ENCODE measurements around the gene ATP1B3.

DNA sequence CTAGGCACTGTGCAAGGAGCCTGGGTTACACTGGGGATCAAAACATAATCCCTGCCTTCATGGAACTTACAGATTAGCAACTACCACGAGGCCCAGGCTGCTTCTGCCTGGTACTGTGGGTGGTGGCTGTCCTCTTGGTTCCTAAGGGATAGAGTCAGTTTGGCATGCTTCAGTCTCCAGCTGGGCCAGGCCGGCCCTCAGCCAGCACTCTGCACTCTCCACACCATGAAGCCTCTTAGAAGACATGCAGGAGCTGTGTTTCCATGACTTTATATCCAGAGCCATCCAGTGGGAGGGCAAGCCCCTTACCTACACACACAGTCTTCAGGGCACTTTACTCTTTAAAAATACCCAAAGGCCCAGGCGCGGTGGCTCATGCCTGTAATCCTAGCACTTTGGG is 54.4 kb downstream of the ATP1B3 start:
- TF ChIP-seq EZH2 (IDR thresholded peaks at IDR 0.05), result no peak
- TF ChIP-seq POLR2AphosphoS5 (IDR thresholded peaks at IDR 0.05; ENCODE audit: borderline replicate concordance, low read depth, low read length), result no peak
- TF ChIP-seq FOXP2 (optimal IDR thresholded peaks at IDR 0.05; ENCODE audit: control extremely low read depth, extremely low read length, insufficient read depth), result no peak
